Measurements from ENCODE around the gene ZNF518A.

Gene ZNF518A

DNA sequence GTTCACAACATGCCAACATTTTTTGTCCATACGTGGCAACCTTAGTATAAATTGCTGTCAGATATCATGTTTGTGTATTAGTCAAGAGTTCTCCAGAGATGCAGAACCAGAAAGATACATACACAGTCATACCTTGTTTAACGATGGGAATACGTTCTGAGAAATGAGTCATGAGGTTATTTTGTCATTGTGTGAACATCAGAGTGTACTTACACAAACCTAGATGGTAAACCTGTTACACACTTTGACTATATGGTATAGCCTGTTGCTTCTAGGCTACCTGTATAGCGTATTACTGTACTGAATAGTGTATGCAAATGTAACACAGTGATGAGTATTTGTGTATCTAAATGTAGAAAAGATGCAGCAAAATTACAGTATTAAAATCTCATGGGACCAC lies 22.3 kb downstream of the ZNF518A start:
- Histone ChIP-seq H2BK120ac (ENCODE audit: low read depth, low read length) (no peak overlapping the region), H3K18ac (ENCODE audit: low read length) (no peak overlapping the region), H3K23ac (ENCODE audit: low read length) (no peak overlapping the region), H3K4ac (ENCODE audit: low read depth, low read length) (no peak overlapping the region), H4K5ac (ENCODE audit: low read length) (no peak overlapping the region), H3K56ac (ENCODE audit: low read length) (no peak overlapping the region), H3K4me1 (ENCODE audit: control insufficient read depth, low read depth, low read length) (no peaks in the 10 kb centered on the region), H3K27ac (ENCODE audit: low read depth, low read length) (no peak overlapping the region), H2AK5ac (ENCODE audit: low read length) (no peak overlapping the region), H3K27me3 (ENCODE audit: insufficient read depth, low read length, poor library complexity) (no peaks in the 10 kb centered on the region), H2BK5ac (ENCODE audit: low read length) (no peak overlapping the region), H3K79me1 (ENCODE audit: low read length) (no peaks in the 10 kb centered on the region), H4K8ac (ENCODE audit: low read depth, low read length) (no peak overlapping the region), H3K79me2 (ENCODE audit: control insufficient read depth, insufficient read depth, low read length) (no peaks in the 10 kb centered on the region), H3K4me2 (ENCODE audit: low read length) (no peak overlapping the region), H3K36me3 (ENCODE audit: control insufficient read depth, insufficient read depth, low read length) (no peaks in the 10 kb centered on the region), H3K4me3 (ENCODE audit: low read length) (no peak overlapping the region), H2BK15ac (replicated peaks; ENCODE audit: low read depth) (no peak overlapping the region), H3K9ac (ENCODE audit: low read length) (no peak overlapping the region)
- WGBS (ENCODE audit: extremely low coverage, insufficient coverage, low lambda C conversion rate) = no CpG with 5 or more reads among the region's 4 CpGs
- no peak for DNase-seq

DNA sequence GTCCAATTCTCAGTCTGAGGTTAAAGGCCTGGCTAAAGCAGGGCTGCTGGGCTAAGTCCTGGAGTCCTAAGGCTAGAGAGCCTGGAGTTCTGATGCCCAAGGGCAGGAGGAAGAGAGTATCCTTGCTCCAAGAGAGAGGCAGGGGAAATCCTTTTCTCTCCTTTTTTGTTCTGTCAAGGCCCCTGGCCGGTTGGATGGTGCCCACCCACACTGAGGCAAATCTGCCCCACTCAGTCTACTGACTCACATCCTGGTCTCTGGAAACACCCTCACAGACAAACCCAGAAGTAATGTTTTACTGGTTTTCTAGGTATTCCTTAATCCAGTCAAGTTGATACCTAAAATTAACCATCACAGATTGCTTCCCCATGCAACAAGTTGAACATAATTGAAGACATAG lies 23.0 kb downstream of the ZNF518A start:
- H3K27ac ChIP-seq (ENCODE audit: low read depth, low read length) = no peak overlapping the region
- no peak overlapping the region for H2AK5ac ChIP-seq (ENCODE audit: low read length)
- no peak overlapping the region for H3K23ac ChIP-seq (ENCODE audit: low read length)
- no peak overlapping the region for H3K18ac ChIP-seq (ENCODE audit: low read length)
- H3K4me2 ChIP-seq (ENCODE audit: low read length) = no peak overlapping the region
- H3K56ac ChIP-seq (ENCODE audit: low read length) = no peak overlapping the region
- no peak for DNase-seq
- H3K27me3 ChIP-seq (ENCODE audit: insufficient read depth, low read length, poor library complexity) = no peaks in the 10 kb centered on the region
- H3K4me1 ChIP-seq (ENCODE audit: control insufficient read depth, low read depth, low read length) = no peaks in the 10 kb centered on the region
- H3K4me3 ChIP-seq (ENCODE audit: low read length) = no peak overlapping the region
- H2BK15ac ChIP-seq (replicated peaks; ENCODE audit: low read depth) = no peak overlapping the region
- H2BK120ac ChIP-seq (ENCODE audit: low read depth, low read length) = no peak overlapping the region
- H4K8ac ChIP-seq (ENCODE audit: low read depth, low read length) = no peak overlapping the region
- no peaks in the 10 kb centered on the region for H3K79me1 ChIP-seq (ENCODE audit: low read length)
- no peaks in the 10 kb centered on the region for H3K36me3 ChIP-seq (ENCODE audit: control insufficient read depth, insufficient read depth, low read length)
- no peak overlapping the region for H2BK5ac ChIP-seq (ENCODE audit: low read length)
- no peak overlapping the region for H3K9ac ChIP-seq (ENCODE audit: low read length)
- no peak overlapping the region for H3K4ac ChIP-seq (ENCODE audit: low read depth, low read length)
- H3K79me2 ChIP-seq (ENCODE audit: control insufficient read depth, insufficient read depth, low read length) = no peaks in the 10 kb centered on the region
- WGBS (ENCODE audit: extremely low coverage, insufficient coverage, low lambda C conversion rate) = no CpG with 5 or more reads among the region's 1 CpG
- no peak overlapping the region for H4K5ac ChIP-seq (ENCODE audit: low read length)

DNA sequence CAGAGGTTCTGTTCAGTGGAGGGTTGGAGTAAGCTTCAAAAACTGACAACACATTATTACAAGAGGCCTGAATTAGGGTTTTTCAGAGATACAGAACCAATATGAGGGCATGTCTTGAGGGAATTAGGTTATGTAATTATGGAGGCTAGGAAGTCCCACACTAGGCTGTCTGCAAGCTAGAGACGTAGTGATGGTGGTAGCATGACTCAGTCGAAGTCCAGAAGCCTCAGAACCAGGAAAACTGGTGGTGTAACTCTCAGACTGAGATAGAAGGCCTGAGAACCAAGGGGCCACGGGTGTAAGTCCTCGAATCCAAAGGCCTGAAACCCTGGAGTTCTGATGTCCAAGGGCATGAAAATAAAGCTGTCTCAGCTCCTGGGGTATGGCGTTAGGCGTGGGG lies 35.6 kb downstream of the ZNF518A start:
- no peak overlapping the region for H2BK15ac ChIP-seq (replicated peaks; ENCODE audit: low read depth)
- no peak overlapping the region for H3K4me3 ChIP-seq (ENCODE audit: low read length)
- no peaks in the 10 kb centered on the region for H3K4me1 ChIP-seq (ENCODE audit: control insufficient read depth, low read depth, low read length)

DNA sequence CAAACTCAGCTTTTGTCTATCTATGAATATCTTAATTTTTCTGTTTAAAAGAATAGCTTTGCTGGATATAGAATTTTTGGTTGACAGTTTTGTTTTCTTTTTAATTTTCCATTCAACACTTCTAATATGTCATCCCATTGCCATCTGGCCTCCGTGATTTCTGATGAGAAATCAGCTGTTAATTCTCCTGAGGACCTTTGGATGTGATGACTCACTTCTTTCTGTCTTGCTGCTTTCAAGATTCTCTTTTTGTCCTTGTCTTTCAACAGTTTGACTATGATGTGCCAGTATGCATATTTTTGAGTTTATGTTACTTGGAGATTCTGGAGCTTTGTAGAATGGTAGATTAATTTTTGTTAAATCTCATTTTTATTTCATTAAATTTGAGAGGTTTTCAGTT lies 38.4 kb downstream of the ZNF518A start:
- Histone ChIP-seq H3K36me3 (ENCODE audit: control insufficient read depth, insufficient read depth, low read length) (no peaks in the 10 kb centered on the region), H2AK5ac (ENCODE audit: low read length) (no peak overlapping the region), H3K4me2 (ENCODE audit: low read length) (no peak overlapping the region), H3K27ac (ENCODE audit: low read depth, low read length) (no peak overlapping the region), H4K5ac (ENCODE audit: low read length) (no peak overlapping the region), H3K79me2 (ENCODE audit: control insufficient read depth, insufficient read depth, low read length) (no peaks in the 10 kb centered on the region), H3K4ac (ENCODE audit: low read depth, low read length) (no peak overlapping the region), H3K23ac (ENCODE audit: low read length) (no peak overlapping the region), H3K27me3 (ENCODE audit: insufficient read depth, low read length, poor library complexity) (no peaks in the 10 kb centered on the region), H2BK15ac (replicated peaks; ENCODE audit: low read depth) (no peak overlapping the region), H3K9ac (ENCODE audit: low read length) (no peak overlapping the region), H2BK5ac (ENCODE audit: low read length) (no peak overlapping the region), H3K4me3 (ENCODE audit: low read length) (no peak overlapping the region), H3K79me1 (ENCODE audit: low read length) (no peaks in the 10 kb centered on the region), H3K4me1 (ENCODE audit: control insufficient read depth, low read depth, low read length) (no peaks in the 10 kb centered on the region), H3K56ac (ENCODE audit: low read length) (no peak overlapping the region), H4K8ac (ENCODE audit: low read depth, low read length) (no peak overlapping the region), H3K18ac (ENCODE audit: low read length) (no peak overlapping the region), H2BK120ac (ENCODE audit: low read depth, low read length) (no peak overlapping the region)
- no peak for DNase-seq
- no CpG with 5 or more reads among the region's 1 CpG for WGBS (ENCODE audit: extremely low coverage, insufficient coverage, low lambda C conversion rate)

More for the DNA sequence above, 35.6 kb downstream of the ZNF518A start:
- H3K9ac ChIP-seq (ENCODE audit: low read length) = no peak overlapping the region
- no peaks in the 10 kb centered on the region for H3K27me3 ChIP-seq (ENCODE audit: insufficient read depth, low read length, poor library complexity)
- no peak overlapping the region for H2AK5ac ChIP-seq (ENCODE audit: low read length)
- no peak overlapping the region for H4K5ac ChIP-seq (ENCODE audit: low read length)
- H3K23ac ChIP-seq (ENCODE audit: low read length) = no peak overlapping the region
- no peak for DNase-seq
- H2BK120ac ChIP-seq (ENCODE audit: low read depth, low read length) = no peak overlapping the region
- H3K4ac ChIP-seq (ENCODE audit: low read depth, low read length) = no peak overlapping the region
- no peak overlapping the region for H2BK5ac ChIP-seq (ENCODE audit: low read length)
- H3K4me2 ChIP-seq (ENCODE audit: low read length) = no peak overlapping the region
- no peak overlapping the region for H4K8ac ChIP-seq (ENCODE audit: low read depth, low read length)
- no peaks in the 10 kb centered on the region for H3K36me3 ChIP-seq (ENCODE audit: control insufficient read depth, insufficient read depth, low read length)
- no peak overlapping the region for H3K18ac ChIP-seq (ENCODE audit: low read length)
- H3K27ac ChIP-seq (ENCODE audit: low read depth, low read length) = no peak overlapping the region
- H3K79me1 ChIP-seq (ENCODE audit: low read length) = no peaks in the 10 kb centered on the region
- H3K56ac ChIP-seq (ENCODE audit: low read length) = no peak overlapping the region
- H3K79me2 ChIP-seq (ENCODE audit: control insufficient read depth, insufficient read depth, low read length) = no peaks in the 10 kb centered on the region
- no CpG with 5 or more reads among the region's 6 CpGs for WGBS (ENCODE audit: extremely low coverage, insufficient coverage, low lambda C conversion rate)

DNA sequence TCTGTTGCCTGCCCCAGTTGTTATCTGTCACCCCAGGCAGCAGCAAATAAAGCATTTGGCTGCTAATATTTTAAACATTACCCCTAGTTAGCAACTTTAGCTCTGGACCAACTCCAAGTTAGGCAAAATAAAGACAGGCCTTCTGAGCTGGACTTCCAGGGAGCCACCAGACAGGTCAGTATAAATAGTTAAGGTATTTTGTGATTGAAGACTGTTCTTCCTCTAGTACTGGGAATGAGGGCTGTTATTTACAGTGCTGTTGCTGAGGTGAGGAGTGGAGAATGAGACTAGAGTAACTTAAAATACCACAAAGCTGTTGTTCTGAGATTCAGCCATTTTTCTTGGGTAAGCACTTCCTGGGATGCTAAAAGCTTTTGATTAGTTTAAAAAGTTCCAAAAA lies 40.1 kb downstream of the ZNF518A start:
- no peak overlapping the region for H3K4me2 ChIP-seq (ENCODE audit: low read length)
- H3K27me3 ChIP-seq (ENCODE audit: insufficient read depth, low read length, poor library complexity) = no peaks in the 10 kb centered on the region
- H4K5ac ChIP-seq (ENCODE audit: low read length) = no peak overlapping the region
- no peak overlapping the region for H3K4me3 ChIP-seq (ENCODE audit: low read length)
- no peak overlapping the region for H3K27ac ChIP-seq (ENCODE audit: low read depth, low read length)
- no peaks in the 10 kb centered on the region for H3K36me3 ChIP-seq (ENCODE audit: control insufficient read depth, insufficient read depth, low read length)
- no peaks in the 10 kb centered on the region for H3K79me1 ChIP-seq (ENCODE audit: low read length)
- H2BK120ac ChIP-seq (ENCODE audit: low read depth, low read length) = no peak overlapping the region
- H3K56ac ChIP-seq (ENCODE audit: low read length) = no peak overlapping the region
- peak; percentile 3 for DNase-seq
- H3K9ac ChIP-seq (ENCODE audit: low read length) = no peak overlapping the region
- no peaks in the 10 kb centered on the region for H3K79me2 ChIP-seq (ENCODE audit: control insufficient read depth, insufficient read depth, low read length)
- no peak overlapping the region for H4K8ac ChIP-seq (ENCODE audit: low read depth, low read length)
- no peaks in the 10 kb centered on the region for H3K4me1 ChIP-seq (ENCODE audit: control insufficient read depth, low read depth, low read length)
- no peak overlapping the region for H3K4ac ChIP-seq (ENCODE audit: low read depth, low read length)
- no peak overlapping the region for H2BK15ac ChIP-seq (replicated peaks; ENCODE audit: low read depth)
- no peak overlapping the region for H2AK5ac ChIP-seq (ENCODE audit: low read length)
- no peak overlapping the region for H3K18ac ChIP-seq (ENCODE audit: low read length)
- no peak overlapping the region for H3K23ac ChIP-seq (ENCODE audit: low read length)
- H2BK5ac ChIP-seq (ENCODE audit: low read length) = no peak overlapping the region

DNA sequence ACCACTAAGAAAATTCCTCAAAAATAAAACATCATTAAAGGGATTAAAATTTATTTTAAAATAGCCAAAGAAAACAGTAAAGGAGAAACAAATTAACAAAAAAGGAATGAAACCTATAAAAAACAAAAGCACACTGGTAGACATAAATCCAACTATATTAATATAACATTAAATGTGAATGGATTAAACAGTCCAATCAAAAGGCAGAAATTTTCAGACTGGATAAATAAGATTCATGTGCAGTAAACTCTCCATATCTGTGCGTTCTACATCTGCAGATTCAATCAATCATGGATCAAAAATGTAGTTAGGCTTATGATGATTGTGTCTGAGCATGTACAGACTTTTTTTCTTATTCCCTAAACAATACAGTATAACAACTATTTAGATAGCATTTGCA lies 42.6 kb downstream of the ZNF518A start:
- no CpG with 5 or more reads among the region's 1 CpG for WGBS (ENCODE audit: extremely low coverage, insufficient coverage, low lambda C conversion rate)
- H3K18ac ChIP-seq (ENCODE audit: low read length) = no peak overlapping the region
- DNase-seq = no peak

More for the DNA sequence above, 42.6 kb downstream of the ZNF518A start:
- H4K8ac ChIP-seq (ENCODE audit: low read depth, low read length) = no peak overlapping the region
- no peaks in the 10 kb centered on the region for H3K36me3 ChIP-seq (ENCODE audit: control insufficient read depth, insufficient read depth, low read length)
- H2BK15ac ChIP-seq (replicated peaks; ENCODE audit: low read depth) = no peak overlapping the region
- H2BK120ac ChIP-seq (ENCODE audit: low read depth, low read length) = no peak overlapping the region
- no peak overlapping the region for H3K4me2 ChIP-seq (ENCODE audit: low read length)
- H3K27ac ChIP-seq (ENCODE audit: low read depth, low read length) = no peak overlapping the region
- no peak overlapping the region for H4K5ac ChIP-seq (ENCODE audit: low read length)
- H3K4me1 ChIP-seq (ENCODE audit: control insufficient read depth, low read depth, low read length) = no peaks in the 10 kb centered on the region
- no peak overlapping the region for H2BK5ac ChIP-seq (ENCODE audit: low read length)
- H3K4ac ChIP-seq (ENCODE audit: low read depth, low read length) = no peak overlapping the region
- H3K56ac ChIP-seq (ENCODE audit: low read length) = no peak overlapping the region
- no peaks in the 10 kb centered on the region for H3K79me1 ChIP-seq (ENCODE audit: low read length)
- no peaks in the 10 kb centered on the region for H3K79me2 ChIP-seq (ENCODE audit: control insufficient read depth, insufficient read depth, low read length)
- no peak overlapping the region for H2AK5ac ChIP-seq (ENCODE audit: low read length)
- H3K23ac ChIP-seq (ENCODE audit: low read length) = no peak overlapping the region
- no peak overlapping the region for H3K9ac ChIP-seq (ENCODE audit: low read length)
- H3K27me3 ChIP-seq (ENCODE audit: insufficient read depth, low read length, poor library complexity) = no peaks in the 10 kb centered on the region
- no peak overlapping the region for H3K4me3 ChIP-seq (ENCODE audit: low read length)

All from mesendoderm (in vitro differentiated cells).